ENCODE results near the gene PTPRN2.

PTPRN2 gene

GRCh38 chr7:157518514-157519175 lies 1069.0 kb downstream of the PTPRN2 start:
- TF ChIP-seq, protein P1, sequence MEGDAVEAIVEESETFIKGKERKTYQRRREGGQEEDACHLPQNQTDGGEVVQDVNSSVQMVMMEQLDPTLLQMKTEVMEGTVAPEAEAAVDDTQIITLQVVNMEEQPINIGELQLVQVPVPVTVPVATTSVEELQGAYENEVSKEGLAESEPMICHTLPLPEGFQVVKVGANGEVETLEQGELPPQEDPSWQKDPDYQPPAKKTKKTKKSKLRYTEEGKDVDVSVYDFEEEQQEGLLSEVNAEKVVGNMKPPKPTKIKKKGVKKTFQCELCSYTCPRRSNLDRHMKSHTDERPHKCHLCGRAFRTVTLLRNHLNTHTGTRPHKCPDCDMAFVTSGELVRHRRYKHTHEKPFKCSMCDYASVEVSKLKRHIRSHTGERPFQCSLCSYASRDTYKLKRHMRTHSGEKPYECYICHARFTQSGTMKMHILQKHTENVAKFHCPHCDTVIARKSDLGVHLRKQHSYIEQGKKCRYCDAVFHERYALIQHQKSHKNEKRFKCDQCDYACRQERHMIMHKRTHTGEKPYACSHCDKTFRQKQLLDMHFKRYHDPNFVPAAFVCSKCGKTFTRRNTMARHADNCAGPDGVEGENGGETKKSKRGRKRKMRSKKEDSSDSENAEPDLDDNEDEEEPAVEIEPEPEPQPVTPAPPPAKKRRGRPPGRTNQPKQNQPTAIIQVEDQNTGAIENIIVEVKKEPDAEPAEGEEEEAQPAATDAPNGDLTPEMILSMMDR (IDR thresholded peaks at IDR 0.05; ENCODE audit: low read depth, low read length, missing control alignments) = no peak
- no peak for DNase-seq (ENCODE audit: low read depth)
- in situ Hi-C loops (cut with HindIII; ENCODE audit: low sequenced_read_pairs) = no loop called here
- H3K4me3 ChIP-seq (ENCODE audit: low read depth, low read length) = no peak overlapping the region

- TF ChIP-seq, protein P1 (IDR thresholded peaks at IDR 0.05; ENCODE audit: low read depth, low read length, missing control alignments) = no peak
- no peak for DNase-seq (ENCODE audit: low read depth)
- H3K4me3 ChIP-seq (ENCODE audit: low read depth, low read length) = no peak overlapping the region
- in situ Hi-C loops (cut with HindIII; ENCODE audit: low sequenced_read_pairs) = no loop called here
Observed at GRCh38 chr7:157517782-157518513, 1069.7 kb downstream of the PTPRN2 start.

- in situ Hi-C loops (cut with HindIII; ENCODE audit: low sequenced_read_pairs) = no loop called here
- TF ChIP-seq, protein P1 (IDR thresholded peaks at IDR 0.05; ENCODE audit: low read depth, low read length, missing control alignments) = no peak
- no peak overlapping the region for H3K4me3 ChIP-seq (ENCODE audit: low read depth, low read length)
- DNase-seq (ENCODE audit: low read depth) = no peak
Observed at GRCh38 chr7:157516911-157517781, 1070.5 kb downstream of the PTPRN2 start.

DNA sequence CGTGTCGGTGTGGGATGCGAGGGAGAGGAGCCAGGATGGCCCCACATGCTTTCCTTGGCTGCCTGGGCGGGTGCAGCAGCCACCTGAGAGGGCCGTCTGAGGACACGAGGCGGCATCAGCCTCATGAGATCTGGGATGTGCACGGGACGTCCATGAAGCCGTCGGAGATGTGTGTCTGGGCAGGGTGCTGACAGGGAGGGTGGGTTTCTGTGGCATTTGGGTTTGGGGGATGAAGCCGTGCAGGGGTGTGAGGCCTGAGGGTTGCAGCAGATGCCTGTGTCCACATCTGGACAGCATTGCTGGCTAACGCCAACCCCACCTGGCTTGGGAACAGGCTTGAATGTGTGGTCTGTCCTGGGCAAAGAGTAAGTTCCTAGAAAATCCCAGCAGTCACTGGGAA lies 1071.3 kb downstream of the PTPRN2 start:
- DNase-seq (ENCODE audit: low read depth) = no peak
- no peak overlapping the region for H3K4me3 ChIP-seq (ENCODE audit: low read depth, low read length)
- TF ChIP-seq, protein P1 (IDR thresholded peaks at IDR 0.05; ENCODE audit: low read depth, low read length, missing control alignments) = no peak
- in situ Hi-C loops (cut with HindIII; ENCODE audit: low sequenced_read_pairs) = no loop called here

GRCh38 chr7:157515342-157516041 lies 1072.1 kb downstream of the PTPRN2 start:
- DNase-seq (ENCODE audit: low read depth) = no peak
- in situ Hi-C loops (cut with HindIII; ENCODE audit: low sequenced_read_pairs) = no loop called here
- TF ChIP-seq, protein P1 (IDR thresholded peaks at IDR 0.05; ENCODE audit: low read depth, low read length, missing control alignments) = no peak
- no peak overlapping the region for H3K4me3 ChIP-seq (ENCODE audit: low read depth, low read length)

DNA sequence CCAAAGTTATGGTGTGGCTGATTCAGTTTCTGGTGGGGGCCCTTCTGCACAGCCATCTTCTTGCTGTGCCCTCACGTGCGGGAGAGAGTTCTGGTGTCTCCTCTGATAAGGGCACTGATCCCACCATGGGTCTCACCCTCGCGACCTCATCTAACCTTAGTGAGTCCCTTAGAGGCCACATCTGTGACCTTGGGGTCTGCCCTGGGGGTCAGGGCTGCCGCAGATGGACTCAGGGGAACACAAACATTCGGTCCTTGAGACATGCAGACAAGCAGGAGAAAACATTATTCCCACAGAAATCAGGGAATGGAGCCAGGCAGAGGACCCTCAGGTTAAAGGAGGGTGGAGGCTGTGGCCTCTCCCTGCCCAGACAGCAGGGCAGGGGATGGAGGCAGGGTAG lies 1072.9 kb downstream of the PTPRN2 start:
- no peak for DNase-seq (ENCODE audit: low read depth)
- in situ Hi-C loops (cut with HindIII; ENCODE audit: low sequenced_read_pairs) = no loop called here
- TF ChIP-seq, protein P1 (IDR thresholded peaks at IDR 0.05; ENCODE audit: low read depth, low read length, missing control alignments) = no peak
- no peak overlapping the region for H3K4me3 ChIP-seq (ENCODE audit: low read depth, low read length)

Measured in astrocyte of the cerebellum (primary cell).